Uterus (tissue), 4 donors: Measurements from ENCODE around the gene ZNF628. TPM values are rescaled to one million over a fixed set of nuclear protein-coding genes. Genes with fewer than 3 reads are reported as not detected.

ENCODE experiments used
- DNase-seq, 2 donors: peaks; one replicate each; pipeline ENCODE4 v3.0.0-alpha.2; 2019 to 2020
- H3K27ac ChIP-seq, 2 donors: fragments of 200-600 bp; sonication (generic); 1 replicate in 1 of 2; 2 replicates in 1 of 2; pipeline ENCODE4 v1.5.1; 2016 to 2018
- H3K27me3 ChIP-seq, 2 donors: fragments of 200-600 bp; sonication (generic); one replicate each; pipeline ENCODE4 v1.5.1; 2018 to 2019; ENCODE audit warnings: control low read depth in 1 of 2
- H3K36me3 ChIP-seq, 2 donors: fragments of 200-600 bp; sonication (generic); one replicate each; pipeline ENCODE4 v1.5.1; 2019; ENCODE audit warnings: control low read depth in 1 of 2
- H3K4me1 ChIP-seq, 2 donors: fragments of 200-600 bp; sonication (generic); one replicate each; pipeline ENCODE4 v1.5.1; 2018 to 2019; ENCODE audit warnings: control low read depth in 1 of 2
- H3K4me3 ChIP-seq, 2 donors: fragments of 200-600 bp; sonication (generic); 1 replicate in 1 of 2; 2 replicates in 1 of 2; pipeline ENCODE4 v1.5.1; 2018 to 2019; ENCODE audit warnings: mild to moderate bottlenecking in 1 of 2
- H3K9me3 ChIP-seq, 2 donors: fragments of 200-600 bp; sonication (generic); one replicate each; pipeline ENCODE4 v1.5.1; 2019; ENCODE audit warnings: control low read depth in 1 of 2
- CTCF ChIP-seq, 4 experiments: fragments of 200-600 bp in 2 of 4; fragments of 450-650 bp in 2 of 4; sonication (generic) in 2 of 4; IDR thresholded peaks; one replicate each; pipeline ENCODE4 v1.5.1; 2016 to 2019; ENCODE audit warnings: antibody characterized with exemption in 4 of 4, mild to moderate bottlenecking in 2 of 4, moderate library complexity in 1 of 4
- POLR2A ChIP-seq, 2 donors: fragments of 450-650 bp; IDR thresholded peaks; one replicate each; pipeline ENCODE4 v1.6.1; 2016; ENCODE audit warnings: antibody characterized with exemption in 2 of 2, mild to moderate bottlenecking in 1 of 2, moderate library complexity in 1 of 2
- intact Hi-C: fragments of 100-400 bp; cut with DNase I; formaldehyde crosslinking; loops from one replicate; pipeline ENCODE4 v1.15.1; 2023; ENCODE audit warnings: low total_unique reads
- total RNA-seq, 4 donors: library from RNA; depleted of rRNA in 3 of 4; stranded (reverse); fragments of >200 nt in 3 of 4; gene quantifications; one replicate each; pipeline versions ENCODE4 v1.1.0 to v1.2.4, GENCODE V29; 2014 to 2023
- donor health status: DM: yes; HTN: yes; CAD: no.

Gene ZNF628
- total RNA-seq, result 10 to 100 TPM in 2 of 4 donors, 1 to 10 TPM in 1, not detected in 1; 1.0 to 29.5 (median 11.9) TPM

- no peaks in the 10 kb centered on the region for H3K9me3 ChIP-seq
- no peaks in the 10 kb centered on the region for H3K27me3 ChIP-seq
- peak within 1 kb of the TSS; percentile 98 for H3K27ac ChIP-seq
- peaks cover 0 to 7% of the 10 kb centered on the region in 2 donors for H3K4me1 ChIP-seq
- intact Hi-C loops, result no loop called here
- no peaks in the 10 kb centered on the region for H3K36me3 ChIP-seq
- peak within 1 kb of the TSS; percentile 62 to 71 for H3K4me3 ChIP-seq
- TF ChIP-seq POLR2A (IDR thresholded peaks at IDR 0.05) (peak; percentile 39 to 84), CTCF (IDR thresholded peaks at IDR 0.05) (peak in 1 of 4 experiments; percentile 8)
- DNase-seq, result peak; percentile 98 to 99
Measured at GRCh38 chr19:55476100-55476775, at the start of gene ZNF628. TSS of gene ZNF628 (plus strand) at chr19:55476617. CDS start at chr19:55479911, 3,294 bp downstream.

GRCh38 chr19:55431183-55431582 is 45.2 kb upstream of the ZNF628 start:
- no peaks in the 10 kb centered on the region for H3K36me3 ChIP-seq
- H3K27me3 ChIP-seq, result peaks cover 0 to 16% of the 10 kb centered on the region in 2 donors
- H3K4me1 ChIP-seq, result no peaks in the 10 kb centered on the region
- H3K27ac ChIP-seq, result no peak overlapping the region
- DNase-seq, result no peak
- TF ChIP-seq POLR2A (IDR thresholded peaks at IDR 0.05) (no peak), CTCF (IDR thresholded peaks at IDR 0.05) (no peak)
- intact Hi-C loops, result no loop called here
- no peak overlapping the region for H3K4me3 ChIP-seq
- no peaks in the 10 kb centered on the region for H3K9me3 ChIP-seq

- no peaks in the 10 kb centered on the region for H3K9me3 ChIP-seq
- intact Hi-C loops, result no loop called here
- peaks cover 0 to 20% of the 10 kb centered on the region in 2 donors for H3K27me3 ChIP-seq
- H3K27ac ChIP-seq, result no peak overlapping the region
- H3K36me3 ChIP-seq, result no peaks in the 10 kb centered on the region
- no peak for TF ChIP-seq CTCF (IDR thresholded peaks at IDR 0.05)
- TF ChIP-seq POLR2A (IDR thresholded peaks at IDR 0.05), result no peak
- no peak overlapping the region for H3K4me3 ChIP-seq
- no peak for DNase-seq
- H3K4me1 ChIP-seq, result no peaks in the 10 kb centered on the region
Measured at GRCh38 chr19:55432241-55432959, 44.0 kb upstream of the ZNF628 start.

GRCh38 chr19:55433292-55433691 is 43.1 kb upstream of the ZNF628 start:
- Histone ChIP-seq H3K9me3 (no peaks in the 10 kb centered on the region), H3K36me3 (no peaks in the 10 kb centered on the region), H3K27me3 (peaks cover 3 to 26% of the 10 kb centered on the region in 2 donors), H3K4me1 (no peaks in the 10 kb centered on the region), H3K27ac (no peak overlapping the region), H3K4me3 (no peak overlapping the region)
- DNase-seq, result no peak
- TF ChIP-seq POLR2A (IDR thresholded peaks at IDR 0.05), result no peak
- no peak for TF ChIP-seq CTCF (IDR thresholded peaks at IDR 0.05)
- intact Hi-C loops, result no loop called here

- no peaks in the 10 kb centered on the region for H3K9me3 ChIP-seq
- no peaks in the 10 kb centered on the region for H3K36me3 ChIP-seq
- intact Hi-C loops, result no loop called here
- H3K27me3 ChIP-seq, result peaks cover 4 to 28% of the 10 kb centered on the region in 2 donors
- H3K4me1 ChIP-seq, result no peaks in the 10 kb centered on the region
- TF ChIP-seq CTCF (IDR thresholded peaks at IDR 0.05) (no peak), POLR2A (IDR thresholded peaks at IDR 0.05) (no peak)
- DNase-seq, result no peak
- H3K4me3 ChIP-seq, result no peak overlapping the region
- no peak overlapping the region for H3K27ac ChIP-seq
Measured at GRCh38 chr19:55434356-55434919, 42.0 kb upstream of the ZNF628 start.
